Subcutaneous adipose tissue (tissue), 4 donors: ENCODE results near the gene NLGN2. TPM values are rescaled to one million over a fixed set of nuclear protein-coding genes. Genes with fewer than 3 reads are reported as not detected.

Experiments used
- CTCF ChIP-seq: fragments of 450-650 bp; IDR thresholded peaks from one replicate; pipeline ENCODE4 v1.5.1; 2016; ENCODE audit warnings: low read depth, mild to moderate bottlenecking, control low read depth, antibody characterized with exemption, moderate library complexity
- total RNA-seq, 4 donors: library from RNA; depleted of rRNA; stranded (reverse); fragments of >200 nt; gene quantifications; one replicate each; pipeline ENCODE4 v1.1.0, GENCODE V29; 2016

NLGN2 gene
- total RNA-seq, 4 donors from 2014 or later, result 3.1 to 6.8 (median 4.2) TPM

DNA sequence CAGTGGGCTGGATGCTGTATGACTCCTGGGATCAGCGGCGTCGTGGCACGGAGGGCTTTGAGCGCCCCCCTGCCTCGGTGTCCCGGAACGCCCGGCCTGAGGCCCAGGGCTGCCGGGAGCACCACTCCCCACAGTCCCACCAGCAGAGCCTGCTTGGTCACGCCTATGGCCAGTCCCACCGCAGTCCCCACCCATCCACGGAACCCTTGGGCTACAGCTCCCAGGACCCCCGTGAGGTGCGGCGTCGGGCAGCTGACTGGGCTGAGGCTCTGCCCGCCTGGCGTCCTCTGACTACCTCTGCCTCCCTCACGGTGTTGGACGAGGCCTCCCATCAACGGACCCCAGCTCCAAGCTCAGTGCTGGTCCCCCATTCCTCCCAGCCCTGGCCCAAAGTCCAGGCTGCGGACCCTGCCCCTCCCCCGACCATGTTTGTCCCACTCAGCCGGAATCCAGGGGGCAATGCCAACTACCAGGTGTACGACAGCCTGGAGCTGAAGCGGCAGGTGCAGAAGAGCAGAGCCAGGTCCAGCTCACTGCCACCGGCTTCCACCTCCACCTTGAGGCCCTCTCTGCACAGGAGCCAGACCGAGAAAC is 19.3 kb downstream of the NLGN2 start:
- TF ChIP-seq CTCF, result no peak

- TF ChIP-seq CTCF, result no peak
Observed at GRCh38 chr17:7427549-7427948, 19.9 kb downstream of the NLGN2 start.

DNA sequence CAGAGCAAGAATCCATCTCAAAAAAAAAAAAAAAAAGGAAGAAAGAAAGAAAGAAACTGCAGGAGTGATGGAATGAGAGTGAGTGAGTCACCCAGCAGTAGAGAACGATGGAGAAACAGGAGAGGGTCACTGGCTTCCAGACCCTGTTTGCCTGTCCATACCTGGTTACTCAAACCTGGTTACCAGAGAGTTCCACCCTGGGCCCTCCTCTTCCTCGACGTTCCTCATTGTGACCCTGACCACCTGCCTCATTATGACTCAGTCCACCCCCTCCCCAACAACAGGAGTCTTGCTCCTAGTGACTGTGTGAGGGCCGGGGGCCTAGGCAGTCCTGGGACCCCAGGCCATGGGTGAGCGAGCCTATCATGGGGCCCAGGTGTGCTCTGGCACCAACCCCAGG is 20.9 kb downstream of the NLGN2 start, which contains the start of gene SPEM3:
Gene SPEM3 (plus strand): TSS at position 301 of the 400 bp plus-strand sequence. CDS start 46 bp downstream, at position 347.
- TF ChIP-seq CTCF, result no peak

DNA sequence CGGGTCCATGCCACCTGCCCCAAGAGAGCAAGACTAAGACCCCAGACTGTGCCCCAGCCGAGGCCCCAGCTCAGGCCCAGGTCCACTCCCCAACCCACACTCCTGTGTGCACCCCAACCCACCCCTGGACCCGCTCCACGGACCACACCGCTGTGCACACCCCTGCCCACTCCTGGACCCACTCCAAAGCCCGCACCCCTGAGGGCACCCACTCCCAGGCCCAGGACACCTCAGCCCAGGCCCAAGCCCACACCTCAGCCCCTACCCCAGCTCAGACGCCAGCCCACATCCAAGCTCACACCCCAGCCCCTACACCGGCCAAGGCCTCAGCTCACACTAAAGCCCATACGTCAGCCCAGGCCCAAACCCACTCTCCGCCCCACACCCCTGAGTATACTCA is 22.1 kb downstream of the NLGN2 start:
- no peak for TF ChIP-seq CTCF

DNA sequence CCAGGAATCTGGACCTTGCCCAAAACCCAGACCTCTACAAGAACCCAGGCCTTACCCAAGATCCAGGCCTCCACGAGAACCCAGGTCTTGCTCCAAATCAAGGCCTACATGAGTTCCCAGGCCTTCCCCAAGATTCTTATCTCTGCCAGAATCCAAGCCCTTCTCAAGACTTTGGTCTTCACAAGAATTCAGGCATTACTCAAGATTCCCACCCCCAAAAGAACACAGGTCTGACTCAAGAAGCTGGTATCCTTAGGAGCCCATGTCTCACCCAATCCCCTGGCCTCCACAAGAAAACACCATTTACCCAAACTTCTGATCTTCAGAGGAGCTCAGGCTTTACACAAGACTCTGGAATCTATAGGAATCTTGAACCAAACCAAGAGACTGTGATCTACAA is 23.6 kb downstream of the NLGN2 start:
- TF ChIP-seq CTCF, result no peak

GRCh38 chr17:7432296-7432695 is 24.7 kb downstream of the NLGN2 start:
- no peak for TF ChIP-seq CTCF

DNA sequence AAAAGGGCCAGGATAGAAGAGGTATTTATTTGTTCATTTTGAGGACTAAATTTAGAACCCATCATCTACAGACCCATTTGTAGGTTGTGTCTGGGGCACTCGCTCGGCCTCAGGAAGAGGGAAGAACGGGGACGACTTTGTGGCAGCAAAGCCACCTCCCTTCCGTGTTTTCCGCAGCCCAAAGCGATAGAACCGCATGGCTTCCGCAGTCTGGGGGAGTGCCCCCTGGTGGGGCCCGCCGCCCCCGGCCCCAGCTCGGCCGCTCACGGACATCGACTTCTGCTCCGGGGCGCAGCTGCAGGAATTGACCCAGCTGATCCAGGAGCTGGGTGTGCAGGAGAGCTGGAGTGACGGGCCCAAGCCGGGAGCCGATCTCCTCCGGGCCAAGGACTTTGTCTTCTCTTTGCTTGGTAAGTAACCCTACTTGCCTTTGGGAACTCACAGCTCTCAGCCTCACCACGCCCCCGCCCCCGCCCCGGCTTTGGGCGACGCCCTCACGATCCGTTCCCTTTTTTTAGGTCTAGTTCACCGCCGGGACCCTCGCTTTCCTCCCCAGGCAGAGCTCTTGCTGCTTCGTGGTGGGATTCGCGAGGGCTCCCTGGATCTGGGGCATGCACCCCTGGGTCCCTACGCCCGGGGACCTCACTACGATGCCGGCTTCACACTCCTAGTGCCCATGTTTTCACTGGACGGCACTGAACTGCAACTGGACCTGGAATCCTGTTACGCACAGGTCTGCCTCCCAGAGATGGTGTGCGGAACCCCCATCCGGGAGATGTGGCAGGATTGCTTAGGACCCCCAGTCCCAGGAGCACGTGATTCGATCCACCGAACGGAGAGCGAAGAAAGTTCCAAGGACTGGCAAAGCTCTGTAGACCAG is 28.3 kb downstream of the NLGN2 start:
- no peak for TF ChIP-seq CTCF
